ENCODE data around the gene PDZD4. TPM values are rescaled to one million over a fixed set of nuclear protein-coding genes. Genes with fewer than 3 reads are reported as not detected.
A peak's percentile ranks its signal among the peaks of the same experiment; 100 is the strongest.

The PDZD4 gene
- total and polyA plus RNA-seq, 9 of the 15 experiments (the other 6 are each of a cell fraction or from before 2014, with no cell fraction given): 0.05 to 0.38 (median 0.07) TPM; not detected in 5

DNA sequence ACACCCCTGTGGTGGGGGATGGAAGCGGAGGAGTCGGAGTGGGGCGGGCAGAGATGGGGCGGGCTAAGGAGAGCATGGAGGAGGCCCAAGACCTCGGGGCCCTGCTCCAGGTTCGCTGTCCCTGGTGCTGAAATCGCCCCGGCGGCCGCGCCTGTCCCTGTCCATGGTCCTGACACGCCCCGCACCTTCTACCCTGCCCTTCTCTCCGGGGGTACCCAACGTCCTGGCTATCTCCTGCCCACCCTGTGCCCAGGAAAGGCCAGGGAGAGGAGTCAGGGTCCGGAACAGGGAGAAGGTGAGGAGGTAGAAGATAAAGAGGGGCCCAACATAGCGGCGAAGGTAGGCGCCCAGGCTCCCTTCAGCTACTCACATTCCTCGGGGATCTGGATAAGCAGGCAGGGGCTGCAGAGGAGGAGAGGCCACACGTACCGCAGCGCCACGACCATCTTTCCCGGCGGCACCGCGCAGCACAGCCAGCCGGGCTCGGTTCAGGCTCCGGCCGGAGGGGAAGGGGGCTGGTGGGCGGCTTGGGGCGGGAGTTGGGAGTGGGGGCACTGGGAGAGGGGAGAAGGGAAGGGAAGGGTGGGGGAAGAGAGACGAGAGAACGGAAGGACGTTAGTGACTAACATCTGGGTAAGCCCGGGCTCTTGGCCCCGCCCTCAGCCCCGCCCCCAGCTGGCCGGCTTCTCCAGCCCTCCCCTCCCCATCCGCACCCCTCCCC lies 45.2 kb upstream of the PDZD4 start (continued):
- TF ChIP-seq, protein P1, sequence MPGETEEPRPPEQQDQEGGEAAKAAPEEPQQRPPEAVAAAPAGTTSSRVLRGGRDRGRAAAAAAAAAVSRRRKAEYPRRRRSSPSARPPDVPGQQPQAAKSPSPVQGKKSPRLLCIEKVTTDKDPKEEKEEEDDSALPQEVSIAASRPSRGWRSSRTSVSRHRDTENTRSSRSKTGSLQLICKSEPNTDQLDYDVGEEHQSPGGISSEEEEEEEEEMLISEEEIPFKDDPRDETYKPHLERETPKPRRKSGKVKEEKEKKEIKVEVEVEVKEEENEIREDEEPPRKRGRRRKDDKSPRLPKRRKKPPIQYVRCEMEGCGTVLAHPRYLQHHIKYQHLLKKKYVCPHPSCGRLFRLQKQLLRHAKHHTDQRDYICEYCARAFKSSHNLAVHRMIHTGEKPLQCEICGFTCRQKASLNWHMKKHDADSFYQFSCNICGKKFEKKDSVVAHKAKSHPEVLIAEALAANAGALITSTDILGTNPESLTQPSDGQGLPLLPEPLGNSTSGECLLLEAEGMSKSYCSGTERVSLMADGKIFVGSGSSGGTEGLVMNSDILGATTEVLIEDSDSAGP (CRISPR knock-in tag; IDR thresholded peaks at IDR 0.05): peak; percentile 75; the same call in 1 of the 2 replicates
- TF ChIP-seq FOXM1 (IDR thresholded peaks at IDR 0.05; ENCODE audit: low read depth) (no peak), FOXM1 (CRISPR knock-in tag; IDR thresholded peaks at IDR 0.05; ENCODE audit: low read depth) (peak; percentile 99), ZNF197 (CRISPR knock-in tag; IDR thresholded peaks at IDR 0.05; ENCODE audit: low read depth) (peak; percentile 94), RB1 (IDR thresholded peaks at IDR 0.05; ENCODE audit: low read depth) (peak; percentile 60; the same call in 1 of the 2 replicates), ZFP36 (IDR thresholded peaks at IDR 0.05; ENCODE audit: low read depth, low read length, partially characterized antibody) (no peak), POU5F1 (IDR thresholded peaks at IDR 0.05; ENCODE audit: borderline replicate concordance, low read depth, low read length, partially characterized antibody) (no peak), RUNX1 (IDR thresholded peaks at IDR 0.05; ENCODE audit: low read depth) (no peak), SP1 (CRISPR knock-in tag; IDR thresholded peaks at IDR 0.05) (peak; percentile 86), ELF1 (tag; IDR thresholded peaks at IDR 0.05) (no peak), NR2C2 (CRISPR knock-in tag; IDR thresholded peaks at IDR 0.05) (peak; percentile 94), NR2C2 (tag; IDR thresholded peaks at IDR 0.05) (no peak), MNT (conservative IDR thresholded peaks at IDR 0.05) (peak; percentile 86 to 94), CTBP1 (IDR thresholded peaks at IDR 0.05; ENCODE audit: borderline replicate concordance) (no peak; the same call in 1 of the 2 replicates), ZBTB40 (IDR thresholded peaks at IDR 0.05) (peak; percentile 91), ZBTB40 (CRISPR knock-in tag; IDR thresholded peaks at IDR 0.05) (peak; percentile 87)

All from K562 (cell line).